ENCODE data around the gene HSFY2.
"Not testable (repeated sequence)": the region's sequence is repeated elsewhere in the genome, so short reads cannot be mapped to it uniquely, and the experiment has no call there.

HSFY2 gene, protein sequence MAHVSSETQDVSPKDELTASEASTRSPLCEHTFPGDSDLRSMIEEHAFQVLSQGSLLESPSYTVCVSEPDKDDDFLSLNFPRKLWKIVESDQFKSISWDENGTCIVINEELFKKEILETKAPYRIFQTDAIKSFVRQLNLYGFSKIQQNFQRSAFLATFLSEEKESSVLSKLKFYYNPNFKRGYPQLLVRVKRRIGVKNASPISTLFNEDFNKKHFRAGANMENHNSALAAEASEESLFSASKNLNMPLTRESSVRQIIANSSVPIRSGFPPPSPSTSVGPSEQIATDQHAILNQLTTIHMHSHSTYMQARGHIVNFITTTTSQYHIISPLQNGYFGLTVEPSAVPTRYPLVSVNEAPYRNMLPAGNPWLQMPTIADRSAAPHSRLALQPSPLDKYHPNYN

DNA sequence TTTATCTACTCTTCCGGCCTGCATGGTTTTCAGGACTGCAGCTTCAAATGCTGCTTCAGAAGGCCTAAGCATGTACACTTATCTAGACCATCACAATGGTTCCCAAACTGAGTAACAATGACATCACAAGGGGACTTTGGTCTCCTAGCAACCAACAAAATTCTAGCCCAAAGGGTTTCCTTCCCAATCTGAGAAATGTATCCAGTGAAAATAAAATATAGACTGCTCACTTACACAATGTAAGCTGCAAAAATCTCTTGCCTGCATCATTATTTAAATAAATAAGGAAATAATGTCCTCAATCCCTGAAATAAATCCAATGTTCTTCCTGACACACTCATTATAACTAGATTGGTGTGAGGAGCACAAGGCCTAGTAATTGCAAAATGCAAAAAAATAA is at the start of gene HSFY2:
Gene HSFY2 (minus strand): TSS at position 101 of the 400 bp plus-strand sequence. CDS start 117 bp downstream, outside the sequence.
- H3K36me3 ChIP-seq (ENCODE audit: control insufficient read depth in 2 of 2, insufficient read depth in 1 of 2, low read length in 2 of 2); POLR2A ChIA-PET; H3K4me1 ChIP-seq (ENCODE audit: control insufficient read depth, insufficient read depth, low read length); CTCF ChIA-PET; H3K4me3 ChIP-seq (ENCODE audit: low read depth, low read length); H3K27ac ChIP-seq (ENCODE audit: extremely low read depth, low read depth, low read length); H3K9me3 ChIP-seq (ENCODE audit: control insufficient read depth, insufficient read depth, low read depth, low read length): not testable (repeated sequence)

DNA sequence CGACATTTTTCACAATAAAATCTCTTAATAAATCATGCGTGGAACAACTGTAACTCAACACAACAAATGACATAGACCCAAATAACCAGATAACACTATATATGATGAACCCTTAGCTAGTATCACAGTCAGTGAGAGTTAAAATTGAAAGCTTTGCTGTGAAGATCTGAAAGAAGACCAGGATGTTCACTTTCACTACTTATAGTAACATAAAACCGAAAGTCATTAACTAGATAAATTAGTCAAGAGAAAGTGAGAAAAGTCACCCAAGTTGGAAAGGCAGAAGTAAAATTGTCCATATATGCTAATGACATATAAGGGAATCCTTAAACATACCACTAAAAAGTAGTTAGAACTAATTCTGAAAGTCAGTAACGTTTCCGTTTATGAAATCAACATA is 42.2 kb upstream of the HSFY2 start:
- H3K4me1 ChIP-seq (ENCODE audit: control insufficient read depth, insufficient read depth, low read length); H3K27ac ChIP-seq (ENCODE audit: extremely low read depth, low read depth, low read length); H3K9me3 ChIP-seq (ENCODE audit: control insufficient read depth, insufficient read depth, low read depth, low read length); H3K36me3 ChIP-seq (ENCODE audit: control insufficient read depth in 2 of 2, insufficient read depth in 1 of 2, low read length in 2 of 2); POLR2A ChIA-PET; H3K4me3 ChIP-seq (ENCODE audit: low read depth, low read length); CTCF ChIA-PET: not testable (repeated sequence)

DNA sequence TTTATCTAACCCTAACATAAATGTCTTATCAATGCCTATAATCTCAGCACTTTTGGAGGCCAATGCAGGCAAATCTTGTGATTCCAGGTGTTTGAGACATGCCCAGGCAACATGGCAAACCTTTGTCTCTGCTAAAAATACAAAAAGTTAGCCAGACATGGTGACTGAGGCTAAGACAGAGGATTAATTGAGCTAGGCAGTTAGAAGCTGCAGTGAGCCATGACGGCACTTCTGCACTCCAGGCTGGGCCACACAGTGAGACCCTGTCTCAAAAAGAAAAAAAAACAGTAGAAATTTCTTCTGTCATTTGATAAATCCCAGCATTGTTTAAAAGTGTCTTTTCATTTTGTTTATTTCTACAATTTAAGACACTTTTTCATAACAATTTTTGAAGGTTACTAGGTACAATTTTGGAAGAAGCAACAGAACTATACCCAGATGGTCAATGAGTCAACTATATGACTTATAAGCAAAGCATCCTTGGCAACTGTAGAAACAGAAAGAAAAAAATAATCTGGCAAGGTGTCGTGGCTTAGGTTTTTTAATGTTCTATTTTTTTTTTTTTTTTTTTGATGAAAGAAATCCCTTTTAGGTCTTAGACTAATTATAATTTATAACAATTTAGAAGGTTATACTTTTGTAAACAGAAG is 15.3 kb upstream of the HSFY2 start:
- CTCF ChIA-PET; H3K4me1 ChIP-seq (ENCODE audit: control insufficient read depth, insufficient read depth, low read length); H3K27ac ChIP-seq (ENCODE audit: extremely low read depth, low read depth, low read length); H3K36me3 ChIP-seq (ENCODE audit: control insufficient read depth in 2 of 2, insufficient read depth in 1 of 2, low read length in 2 of 2); H3K4me3 ChIP-seq (ENCODE audit: low read depth, low read length); POLR2A ChIA-PET; H3K9me3 ChIP-seq (ENCODE audit: control insufficient read depth, insufficient read depth, low read depth, low read length): not testable (repeated sequence)

DNA sequence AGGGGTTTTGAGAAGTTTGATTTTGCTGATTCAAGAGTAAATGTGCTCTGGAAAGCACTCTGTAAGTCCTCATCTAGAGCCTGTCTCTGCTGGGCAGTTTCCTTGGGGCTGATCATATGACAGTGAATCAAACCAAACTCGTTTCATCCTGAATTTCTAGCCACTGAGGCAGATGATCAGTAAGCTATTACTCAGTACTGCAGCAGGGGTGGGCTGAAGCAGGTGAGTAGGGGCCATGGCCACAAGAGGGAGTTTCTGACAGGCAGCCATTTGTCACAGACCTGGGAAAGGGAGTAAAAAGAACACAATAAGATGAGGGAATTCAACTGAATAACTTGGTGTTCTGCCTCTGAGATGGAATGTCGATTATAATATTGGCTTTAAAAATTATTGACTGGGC is 19.5 kb downstream of the HSFY2 start:
- H3K9me3 ChIP-seq (ENCODE audit: control insufficient read depth, insufficient read depth, low read depth, low read length); H3K4me1 ChIP-seq (ENCODE audit: control insufficient read depth, insufficient read depth, low read length); H3K27ac ChIP-seq (ENCODE audit: extremely low read depth, low read depth, low read length); POLR2A ChIA-PET; H3K4me3 ChIP-seq (ENCODE audit: low read depth, low read length); H3K36me3 ChIP-seq (ENCODE audit: control insufficient read depth in 2 of 2, insufficient read depth in 1 of 2, low read length in 2 of 2); CTCF ChIA-PET: not testable (repeated sequence)

DNA sequence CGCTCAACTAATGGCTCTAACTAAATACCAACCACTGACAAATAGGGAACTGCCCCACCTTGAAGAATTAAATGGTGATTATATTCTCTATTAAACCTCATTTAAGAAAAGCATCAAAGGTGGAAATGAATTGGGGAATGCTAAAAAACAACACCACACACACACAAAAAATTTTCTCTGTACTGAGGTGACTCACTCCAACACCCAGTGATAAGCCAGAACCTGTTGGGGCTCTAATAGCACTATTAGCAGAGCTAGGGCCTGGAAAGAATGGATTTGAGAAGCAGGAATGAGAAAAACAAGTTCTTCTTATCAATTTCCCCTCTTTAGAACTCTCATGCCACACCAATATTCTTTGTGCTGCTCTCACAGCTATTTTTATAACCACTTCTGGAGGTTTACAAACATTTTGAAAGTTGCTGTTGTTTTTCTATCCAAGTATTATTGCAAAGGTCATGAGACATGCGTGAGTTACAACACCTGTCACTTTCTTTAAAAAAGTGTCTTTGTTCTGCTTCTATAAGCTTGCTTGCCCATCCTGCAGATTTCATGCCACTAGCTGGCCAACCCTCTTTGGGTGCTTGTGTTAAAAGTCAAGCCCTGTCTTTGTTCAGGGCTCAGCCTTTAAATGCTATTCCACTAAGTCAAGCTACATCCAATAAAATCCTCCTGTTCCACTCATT is 20.3 kb downstream of the HSFY2 start:
- H3K4me1 ChIP-seq (ENCODE audit: control insufficient read depth, insufficient read depth, low read length); H3K27ac ChIP-seq (ENCODE audit: extremely low read depth, low read depth, low read length); H3K9me3 ChIP-seq (ENCODE audit: control insufficient read depth, insufficient read depth, low read depth, low read length); CTCF ChIA-PET; H3K36me3 ChIP-seq (ENCODE audit: control insufficient read depth in 2 of 2, insufficient read depth in 1 of 2, low read length in 2 of 2); POLR2A ChIA-PET; H3K4me3 ChIP-seq (ENCODE audit: low read depth, low read length): not testable (repeated sequence)

DNA sequence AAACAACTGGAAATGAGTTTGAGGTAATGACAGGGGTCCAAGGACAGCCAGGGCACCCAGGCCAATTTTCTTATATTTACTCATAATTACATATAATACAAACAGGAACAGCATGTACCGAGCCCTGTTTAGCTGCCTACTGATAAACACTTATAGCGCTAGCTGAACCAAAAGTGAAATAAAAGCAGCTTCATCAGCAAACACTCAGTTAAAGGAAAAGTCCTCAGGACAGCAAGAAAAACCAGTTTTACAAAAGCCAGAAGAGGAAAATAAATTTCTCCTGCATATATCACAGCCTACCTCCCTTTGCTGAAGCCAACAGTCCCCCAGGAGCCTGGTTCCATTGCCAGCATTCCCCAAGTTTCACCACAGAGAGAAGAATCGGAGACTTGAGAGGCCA is 49.8 kb downstream of the HSFY2 start:
- H3K4me3 ChIP-seq (ENCODE audit: low read depth, low read length); CTCF ChIA-PET; POLR2A ChIA-PET; H3K4me1 ChIP-seq (ENCODE audit: control insufficient read depth, insufficient read depth, low read length); H3K9me3 ChIP-seq (ENCODE audit: control insufficient read depth, insufficient read depth, low read depth, low read length); H3K36me3 ChIP-seq (ENCODE audit: control insufficient read depth in 2 of 2, insufficient read depth in 1 of 2, low read length in 2 of 2); H3K27ac ChIP-seq (ENCODE audit: extremely low read depth, low read depth, low read length): not testable (repeated sequence)
